Fibroblast of mammary gland (primary cell): ENCODE measurements around the gene GPR139.

Source experiments
- DNase-seq: peaks from one replicate; pipeline ENCODE4 v3.0.0-alpha.2; 2010; ENCODE audit warnings: low read depth
- H3K4me3 ChIP-seq: 2 replicates; pipeline ENCODE4 v1.5.1; 2011; ENCODE audit warnings: low read depth, mild to moderate bottlenecking, low read length, moderate library complexity; ENCODE audit not compliant: control insufficient read depth
- CTCF ChIP-seq: conservative IDR thresholded peaks from 2 replicates; pipeline ENCODE4 v1.5.1; 2011; ENCODE audit warnings: low read depth, low read length, inconsistent platforms; ENCODE audit not compliant: control insufficient read depth, insufficient read depth

The GPR139 gene

GRCh38 chr16:20073203-20074098 lies at the start of gene GPR139:
TSS of gene GPR139 (minus strand) at chr16:20073890. CDS start at chr16:20073616, 274 bp downstream.
- H3K4me3 ChIP-seq, result no peak within 1 kb of the TSS
- TF ChIP-seq CTCF, result no peak
- DNase-seq, result no peak

GRCh38 chr16:20122011-20122410 lies 48.3 kb upstream of the GPR139 start:
- no peak overlapping the region for H3K4me3 ChIP-seq
- TF ChIP-seq CTCF, result no peak
- DNase-seq, result no peak

- peak; percentile 2 for DNase-seq
- no peak for TF ChIP-seq CTCF
- no peak overlapping the region for H3K4me3 ChIP-seq
Observed at GRCh38 chr16:20114356-20114755, 40.7 kb upstream of the GPR139 start.

- no peak overlapping the region for H3K4me3 ChIP-seq
- TF ChIP-seq CTCF, result no peak
- DNase-seq, result no peak
Observed at GRCh38 chr16:20111143-20111542, 37.5 kb upstream of the GPR139 start.

GRCh38 chr16:20107083-20107482 lies 33.4 kb upstream of the GPR139 start:
- no peak for DNase-seq

GRCh38 chr16:20104563-20105183 lies 31.0 kb upstream of the GPR139 start:
- TF ChIP-seq CTCF, result no peak
- H3K4me3 ChIP-seq, result no peak overlapping the region
- no peak for DNase-seq

More at GRCh38 chr16:20107083-20107482, 33.4 kb upstream of the GPR139 start:
- no peak overlapping the region for H3K4me3 ChIP-seq
- no peak for TF ChIP-seq CTCF
